K562 (cell line): ENCODE results near the gene KITLG. TPM values are rescaled to one million over a fixed set of nuclear protein-coding genes. Genes with fewer than 3 reads are reported as not detected.

Experiments
- ATAC-seq: fragments of 200-7000 bp; cut with Tn5 transposase; 3 replicates; pipeline ENCODE4 v1.9.1; 2020; ENCODE audit warnings: moderate library complexity
- BruUV-seq: library from RNA; stranded (reverse); fragments of 400-500 nt; replicated peaks from 2 replicates; lab custom pipeline; 2021; lab: Mats Ljungman, UMichigan
- CTCF ChIA-PET: fragments of 300-600 bp; formaldehyde crosslinking; extraction: SDS; loops from one replicate; lab custom pipeline; 2021; ENCODE audit warnings: low intra/inter-chr PET ratio; lab: Yijun Ruan, JAX
- POLR2A ChIA-PET: fragments of 300-600, 350-650 bp; sonication (Branson Sonifier 250); formaldehyde crosslinking; extraction: SDS; loops from one replicate; lab custom pipeline; 2021; ENCODE audit warnings: antibody characterized with exemption, inconsistent platforms; lab: Yijun Ruan, JAX
- DNase-seq, 4 experiments: peaks; one replicate each; pipeline versions ENCODE4 v3.0.0 to v3.0.0-alpha.2; 2011 to 2018; ENCODE audit warnings: low spot score in 3 of 4, mixed read lengths in 3 of 4; ENCODE audit errors: extremely low read depth in 1 of 4
- FAIRE-seq: peaks from 2 replicates; lab custom pipeline; 2011; peaks lifted over from hg19 to GRCh38; lab: Jason Lieb, UNC
- H2AFZ ChIP-seq: 2 replicates; pipeline ENCODE4 v1.6.0; 2011; ENCODE audit warnings: low read depth, low read length, control low read depth, inconsistent platforms
- H3K27ac ChIP-seq: fragments of 200-600 bp; 3 replicates; pipeline ENCODE4 v1.8.0; 2011; ENCODE audit warnings: low read depth, mild to moderate bottlenecking, control low read depth, inconsistent platforms, low read length, moderate library complexity, mixed read lengths; ENCODE audit errors: extremely low read depth
- H3K27me3 ChIP-seq, 2 experiments: fragments of 300-600 bp in 1 of 2; 2 replicates in 1 of 2; 3 replicates in 1 of 2; pipeline versions ENCODE4 v1.6.0 to v1.8.0; 2011; ENCODE audit warnings: inconsistent platforms in 2 of 2, low read length in 2 of 2, mild to moderate bottlenecking in 1 of 2, mixed read lengths in 1 of 2, moderate library complexity in 1 of 2; ENCODE audit not compliant: control insufficient read depth in 2 of 2, insufficient read depth in 2 of 2
- H3K36me3 ChIP-seq: fragments of 300-600 bp; 3 replicates; pipeline ENCODE4 v1.8.0; 2011; ENCODE audit warnings: mild to moderate bottlenecking, low read length, inconsistent platforms; ENCODE audit not compliant: control insufficient read depth, insufficient read depth
- H3K4me1 ChIP-seq, 2 experiments: fragments of 200-600 bp in 1 of 2; replicated peaks in 1 of 2; 2 replicates in 1 of 2; 3 replicates in 1 of 2; pipeline versions ENCODE4 v1.5.1 to v1.8.0; 2011; ENCODE audit warnings: inconsistent platforms in 2 of 2, low read length in 2 of 2, mild to moderate bottlenecking in 1 of 2, mixed read lengths in 1 of 2, moderate library complexity in 1 of 2; ENCODE audit not compliant: control insufficient read depth in 2 of 2, insufficient read depth in 2 of 2
- H3K4me2 ChIP-seq: 2 replicates; pipeline ENCODE4 v1.6.1; 2011; ENCODE audit warnings: low read length, control low read depth, inconsistent platforms, mixed read lengths; ENCODE audit not compliant: insufficient read depth
- H3K4me3 ChIP-seq: fragments of 200-600 bp; sonication (generic), shearing (Covaris generic); 2 replicates; pipeline ENCODE4 v1.5.1; 2016; ENCODE audit warnings: control low read depth, inconsistent platforms
- H3K79me2 ChIP-seq: fragments of 200-600 bp; 3 replicates; pipeline ENCODE4 v1.8.0; 2011; ENCODE audit warnings: low read length, inconsistent platforms; ENCODE audit not compliant: control insufficient read depth, insufficient read depth
- H3K9ac ChIP-seq, 2 experiments: 2 replicates each; pipeline versions ENCODE4 v1.6.0 to v1.6.1; 2011; ENCODE audit warnings: low read depth in 2 of 2, low read length in 2 of 2, control low read depth in 1 of 2, inconsistent platforms in 1 of 2, mild to moderate bottlenecking in 1 of 2, mixed read lengths in 1 of 2; ENCODE audit not compliant: insufficient read depth in 1 of 2
- H3K9me1 ChIP-seq: one replicate; pipeline ENCODE4 v1.6.0; 2011; ENCODE audit warnings: inconsistent platforms, mild to moderate bottlenecking, low read length, moderate library complexity; ENCODE audit not compliant: control insufficient read depth, insufficient read depth
- H3K9me3 ChIP-seq: replicated peaks from 2 replicates; pipeline ENCODE4 v1.5.1; 2011; ENCODE audit warnings: low read depth, low read length, inconsistent platforms; ENCODE audit not compliant: control insufficient read depth, insufficient read depth
- H4K20me1 ChIP-seq: replicated peaks from 2 replicates; pipeline ENCODE4 v1.6.1; 2011; ENCODE audit warnings: low read length, inconsistent platforms, mixed read lengths; ENCODE audit not compliant: control insufficient read depth, insufficient read depth
- L3MBTL2 ChIP-seq: fragments of 450-650 bp; IDR thresholded peaks from 2 replicates; pipeline ENCODE4 v1.6.1; 2016; ENCODE audit warnings: mild to moderate bottlenecking, moderate library complexity
- NCOA1 ChIP-seq: fragments of 450-650 bp; IDR thresholded peaks from 2 replicates; pipeline ENCODE4 v1.6.1; 2016; ENCODE audit warnings: low read depth
- RFX5 ChIP-seq: IDR thresholded peaks from 2 replicates; pipeline ENCODE4 v1.6.1; 2011; ENCODE audit warnings: low read depth, mild to moderate bottlenecking, improper control_type of control experiment, low read length
- TFAP4 ChIP-seq: sonication (generic); formaldehyde crosslinking; IDR thresholded peaks from 2 replicates; pipeline ENCODE4 v1.8.0; 2022; ENCODE audit warnings: missing genetic modification reagents, mild to moderate bottlenecking, moderate library complexity, borderline replicate concordance
- ZNF140 ChIP-seq: fragments of 250-450 bp; sonication (Bioruptor Pico); IDR thresholded peaks from 2 replicates; pipeline ENCODE4 v1.8.0; 2021; ENCODE audit warnings: moderate library complexity, mild to moderate bottlenecking, inconsistent platforms
- ZNF316 ChIP-seq: fragments of 450-650 bp; IDR thresholded peaks from 2 replicates; pipeline ENCODE4 v1.6.1; 2016
- ZNF431 ChIP-seq: sonication (generic); formaldehyde crosslinking; IDR thresholded peaks from 2 replicates; pipeline ENCODE4 v1.8.0; 2022; ENCODE audit warnings: mild to moderate bottlenecking, missing genetic modification reagents
- WGBS: fragments of 100-300 bp; shearing (Covaris generic); methylation state at CpG from one replicate; pipeline ENCODE4 v1.1.6; 2016; ENCODE audit warnings: low coverage, mixed read lengths; ENCODE audit not compliant: insufficient coverage; ENCODE audit errors: missing lambda C conversion rate; 5-methylcytosine and 5-hydroxymethylcytosine counted together
- in situ Hi-C: fragments of 300-500 bp; cut with MboI; formaldehyde crosslinking; loops from 4 replicates; pipeline ENCODE4 v1.15.0; 2018; ENCODE audit warnings: inconsistent platforms, mixed read lengths
- intact Hi-C: fragments of 100-400 bp; cut with micrococcal nuclease; formaldehyde crosslinking; loops from 2 replicates; pipeline ENCODE4 v1.14.2; 2022
- polyA plus RNA-seq, 8 experiments: library from polyadenylated mRNA; depleted of rRNA in 4 of 8; stranded (reverse) in 5 of 8; unstranded in 3 of 8; fragments of >200 nt; fragmentation: Nextera tagmentation in 2 of 8; fragmentation: Illumina TruSeq in 1 of 8; extraction: Ambion mirVana in 2 of 8; extraction: Trizol in 1 of 8; gene quantifications; 2 replicates each; pipeline versions ENCODE4 v1.2.1 to v1.2.3, GENCODE V29; 2011 to 2014; ENCODE audit warnings: inconsistent platforms in 1 of 8, missing spikeins in 1 of 8
- total RNA-seq, 7 experiments: library from RNA; depleted of rRNA in 6 of 7; stranded (reverse); fragments of >200 nt in 6 of 7; fragmentation: Illumina TruSeq in 2 of 7; extraction: Trizol in 2 of 7; gene quantifications; 2 replicates each; pipeline versions ENCODE4 v1.2.1 to v1.2.3, GENCODE V29; 2011 to 2021; ENCODE audit warnings: low replicate concordance in 1 of 7
- TF ChIP-seq, protein P1 (sequence below): sonication (generic); formaldehyde crosslinking; IDR thresholded peaks from 2 replicates; pipeline ENCODE4 v1.8.0; 2022; ENCODE audit warnings: mild to moderate bottlenecking, missing genetic modification reagents
- TF ChIP-seq, protein P2 (sequence below): fragments of 450-650 bp; formaldehyde crosslinking; IDR thresholded peaks from 2 replicates; pipeline ENCODE4 v1.4.0; 2022; ENCODE audit warnings: mild to moderate bottlenecking, moderate library complexity
- TF ChIP-seq, protein P3 (sequence below): fragments of 450-650 bp; IDR thresholded peaks from 2 replicates; pipeline ENCODE4 v1.7.0; 2016; ENCODE audit warnings: borderline replicate concordance

KITLG gene
- total and polyA plus RNA-seq, 9 of the 15 experiments (the other 6 are each of a cell fraction or from before 2014, with no cell fraction given), result 0.04 to 0.09 (median 0.04) TPM; not detected in 6

- TF ChIP-seq TFAP4, result no peak
Measured at GRCh38 chr12:88493636-88494035, 86.6 kb downstream of the KITLG start (continued).

DNA sequence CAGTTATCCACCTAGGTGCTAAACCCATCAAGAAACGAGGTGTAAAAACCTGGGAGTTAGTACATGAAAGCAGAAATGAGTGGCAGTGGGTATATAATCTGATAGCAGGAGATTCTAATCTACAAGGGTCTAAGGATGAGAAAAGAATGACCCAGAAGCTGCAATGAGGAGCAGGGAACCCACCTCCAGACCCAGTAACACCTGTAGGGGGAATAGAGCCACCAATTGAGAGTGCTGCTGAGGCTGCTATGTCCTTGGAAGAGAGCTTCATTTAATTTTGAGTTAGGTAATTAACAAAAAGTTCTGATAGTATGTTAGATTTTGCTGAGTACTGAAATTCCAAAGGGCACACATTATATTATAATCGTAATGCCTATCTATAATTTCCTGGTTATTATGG is 89.8 kb downstream of the KITLG start:
- BruUV-seq, result no TSS peak
- POLR2A ChIA-PET, result no interaction called here
- intact Hi-C loops, result no loop called here
- no peaks in the 10 kb centered on the region for H4K20me1 ChIP-seq
- H3K4me2 ChIP-seq, result no peak overlapping the region
- ATAC-seq (no peak), FAIRE-seq (no peak), DNase-seq (no peak)
- no peaks in the 10 kb centered on the region for H3K9me1 ChIP-seq
- no peak overlapping the region for H3K9ac ChIP-seq
- no peak overlapping the region for H3K27ac ChIP-seq
- TF ChIP-seq NCOA1, result no peak
- TF ChIP-seq ZNF316, result peak; percentile 6; the same call in 1 of the 2 replicates
- in situ Hi-C loops, result no loop called here
- H3K4me3 ChIP-seq, result no peak overlapping the region
- H3K9me3 ChIP-seq, result no peaks in the 10 kb centered on the region
- H3K4me1 ChIP-seq, result no peaks in the 10 kb centered on the region
- 0% methylated on average over 2 of the region's 2 CpGs for WGBS
- CTCF ChIA-PET, result no interaction called here
- H3K79me2 ChIP-seq, result no peaks in the 10 kb centered on the region
- no peaks in the 10 kb centered on the region for H3K36me3 ChIP-seq
- no peaks in the 10 kb centered on the region for H3K27me3 ChIP-seq
- no peak overlapping the region for H2AFZ ChIP-seq

DNA sequence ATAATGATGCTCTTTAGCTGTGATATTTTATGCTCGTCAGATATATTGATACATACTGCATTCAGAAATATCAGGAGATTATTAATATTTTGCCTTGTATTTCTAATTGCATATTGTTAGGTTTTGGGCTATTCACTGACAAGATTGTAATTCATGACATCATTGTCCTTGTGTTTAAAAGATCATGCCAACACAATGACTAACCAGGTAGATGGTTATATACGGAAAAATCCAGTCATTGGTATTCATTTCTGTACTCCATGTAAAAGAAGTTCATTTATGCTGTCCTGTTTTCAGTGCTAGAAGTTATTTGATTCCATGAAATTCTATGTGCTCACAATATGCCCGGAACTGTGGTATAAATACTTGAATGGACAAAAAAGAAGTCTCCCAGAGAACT is 107.5 kb downstream of the KITLG start:
- no peak for DNase-seq
- H3K4me2 ChIP-seq, result no peak overlapping the region
- POLR2A ChIA-PET, result no interaction called here

More for the DNA sequence above, 107.5 kb downstream of the KITLG start:
- Histone ChIP-seq H3K79me2 (no peaks in the 10 kb centered on the region), H3K4me3 (no peak overlapping the region), H3K9ac (no peak overlapping the region), H4K20me1 (no peaks in the 10 kb centered on the region), H3K27me3 (no peaks in the 10 kb centered on the region), H3K36me3 (no peaks in the 10 kb centered on the region), H3K9me3 (no peaks in the 10 kb centered on the region), H3K9me1 (no peaks in the 10 kb centered on the region), H3K27ac (no peak overlapping the region), H3K4me1 (no peaks in the 10 kb centered on the region), H2AFZ (no peak overlapping the region)
- CTCF ChIA-PET, result no interaction called here
- intact Hi-C loops, result no loop called here
- WGBS, result 0% methylated on average over 3 of the region's 3 CpGs
- FAIRE-seq, result no peak
- in situ Hi-C loops, result no loop called here
- no TSS peak for BruUV-seq
- no peak for ATAC-seq
- no peak for TF ChIP-seq L3MBTL2
- TF ChIP-seq, protein P1, sequence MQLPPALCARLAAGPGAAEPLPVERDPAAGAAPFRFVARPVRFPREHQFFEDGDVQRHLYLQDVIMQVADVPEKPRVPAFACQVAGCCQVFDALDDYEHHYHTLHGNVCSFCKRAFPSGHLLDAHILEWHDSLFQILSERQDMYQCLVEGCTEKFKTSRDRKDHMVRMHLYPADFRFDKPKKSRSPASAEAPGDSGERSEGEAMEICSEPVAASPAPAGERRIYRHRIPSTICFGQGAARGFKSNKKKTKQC (CRISPR knock-in tag), result no peak
- TF ChIP-seq, protein P2, sequence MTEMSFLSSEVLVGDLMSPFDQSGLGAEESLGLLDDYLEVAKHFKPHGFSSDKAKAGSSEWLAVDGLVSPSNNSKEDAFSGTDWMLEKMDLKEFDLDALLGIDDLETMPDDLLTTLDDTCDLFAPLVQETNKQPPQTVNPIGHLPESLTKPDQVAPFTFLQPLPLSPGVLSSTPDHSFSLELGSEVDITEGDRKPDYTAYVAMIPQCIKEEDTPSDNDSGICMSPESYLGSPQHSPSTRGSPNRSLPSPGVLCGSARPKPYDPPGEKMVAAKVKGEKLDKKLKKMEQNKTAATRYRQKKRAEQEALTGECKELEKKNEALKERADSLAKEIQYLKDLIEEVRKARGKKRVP (CRISPR knock-in tag), result no peak
- TF ChIP-seq RFX5, result no peak
- no peak for TF ChIP-seq ZNF431 (CRISPR knock-in tag)
- TF ChIP-seq, protein P3, sequence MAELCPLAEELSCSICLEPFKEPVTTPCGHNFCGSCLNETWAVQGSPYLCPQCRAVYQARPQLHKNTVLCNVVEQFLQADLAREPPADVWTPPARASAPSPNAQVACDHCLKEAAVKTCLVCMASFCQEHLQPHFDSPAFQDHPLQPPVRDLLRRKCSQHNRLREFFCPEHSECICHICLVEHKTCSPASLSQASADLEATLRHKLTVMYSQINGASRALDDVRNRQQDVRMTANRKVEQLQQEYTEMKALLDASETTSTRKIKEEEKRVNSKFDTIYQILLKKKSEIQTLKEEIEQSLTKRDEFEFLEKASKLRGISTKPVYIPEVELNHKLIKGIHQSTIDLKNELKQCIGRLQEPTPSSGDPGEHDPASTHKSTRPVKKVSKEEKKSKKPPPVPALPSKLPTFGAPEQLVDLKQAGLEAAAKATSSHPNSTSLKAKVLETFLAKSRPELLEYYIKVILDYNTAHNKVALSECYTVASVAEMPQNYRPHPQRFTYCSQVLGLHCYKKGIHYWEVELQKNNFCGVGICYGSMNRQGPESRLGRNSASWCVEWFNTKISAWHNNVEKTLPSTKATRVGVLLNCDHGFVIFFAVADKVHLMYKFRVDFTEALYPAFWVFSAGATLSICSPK, result no peak
- no peak for TF ChIP-seq ZNF140 (CRISPR knock-in tag)
